DMS153 treated with DMSO at 0.1 percent for 48 hours (cell line): ENCODE measurements around the gene PHLDA3.

Experiments used
- DNase-seq: peaks from one replicate; lab custom pipeline; 2025; ENCODE audit not compliant: unreplicated experiment; lab: John Stamatoyannopoulos, UW

The PHLDA3 gene

DNA sequence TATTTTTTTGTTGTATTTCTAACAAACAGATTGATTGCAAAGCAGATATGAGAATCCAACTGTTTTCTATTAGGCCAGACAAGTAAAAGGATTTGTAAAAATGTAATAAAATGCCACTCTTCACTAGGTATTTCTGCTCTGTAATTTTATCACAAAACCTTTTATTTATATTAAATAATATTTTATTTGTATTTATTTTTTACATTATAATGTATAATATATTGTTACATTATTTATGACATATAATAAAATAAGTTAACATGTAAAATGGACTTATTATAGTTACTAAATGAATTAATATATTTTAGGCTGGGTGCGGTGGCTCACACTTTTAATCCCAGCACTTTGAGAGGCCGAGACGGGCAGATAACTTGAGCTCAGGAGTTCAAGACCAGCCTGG is 34.7 kb downstream of the PHLDA3 start:
- DNase-seq, result no peak

DNA sequence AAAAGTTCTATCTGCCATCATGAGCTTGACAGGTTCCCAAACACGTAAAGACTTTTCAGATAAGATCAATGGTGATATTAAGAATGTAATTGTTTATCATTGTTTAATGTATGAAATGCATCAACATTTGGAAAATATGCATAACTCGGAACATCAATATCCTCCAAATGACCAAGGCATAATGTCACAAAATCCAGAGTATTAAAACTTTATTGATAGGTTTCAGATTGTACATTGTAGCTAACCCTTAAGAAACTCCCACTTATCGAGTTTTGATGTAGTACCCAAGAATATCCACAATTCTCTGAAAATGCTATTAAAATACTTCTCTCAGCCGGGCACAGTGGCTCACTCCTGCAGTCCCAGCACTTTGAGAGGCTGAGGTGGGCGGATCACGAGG is 35.4 kb downstream of the PHLDA3 start:
- no peak for DNase-seq

- no peak for DNase-seq
These were observed 38.2 kb downstream of the PHLDA3 start for GRCh38 chr1:201430776-201431175.

- no peak for DNase-seq
These were observed 39.1 kb downstream of the PHLDA3 start for GRCh38 chr1:201429736-201430501.

GRCh38 chr1:201427963-201428362 is 41.0 kb downstream of the PHLDA3 start:
- no peak for DNase-seq

DNA sequence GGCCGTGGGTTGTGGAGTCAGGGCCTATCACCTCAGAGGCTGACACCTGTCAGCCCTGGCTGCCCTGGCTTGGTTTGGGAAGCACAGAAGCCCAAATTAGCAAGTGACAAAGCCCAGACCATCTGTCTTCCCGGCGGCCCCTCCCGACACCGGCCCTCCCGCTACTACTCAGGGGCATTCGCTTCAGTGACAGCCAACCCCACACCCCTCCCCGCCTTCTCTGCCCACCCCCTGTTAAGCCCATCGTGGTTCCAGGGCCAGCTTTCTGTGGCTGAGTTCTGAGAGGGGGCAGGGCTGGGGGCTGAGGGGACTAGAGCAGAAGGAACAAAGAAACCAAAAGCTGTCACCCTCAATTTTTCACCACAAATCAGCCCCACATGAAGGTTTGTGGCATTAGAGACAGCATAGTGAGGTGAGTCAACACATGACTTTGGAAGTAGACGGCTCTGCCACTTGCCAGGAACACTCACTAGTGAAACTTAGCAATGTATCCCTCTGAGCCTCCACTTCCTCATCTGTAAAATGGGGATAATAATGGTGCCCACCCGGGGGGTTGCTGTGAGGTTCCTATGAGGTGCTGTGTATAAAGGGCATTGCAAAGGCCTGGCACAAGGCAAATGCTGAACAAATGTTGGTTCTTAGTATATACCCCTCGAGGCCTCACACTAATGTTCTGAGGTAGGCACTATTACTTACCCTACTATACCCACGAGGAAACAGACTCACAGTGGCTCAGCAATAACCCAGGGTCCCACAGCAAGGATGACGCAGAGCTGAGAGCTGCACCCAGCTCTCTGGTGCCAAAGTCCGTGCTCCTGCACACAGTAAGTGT is 42.3 kb downstream of the PHLDA3 start:
- no peak for DNase-seq

- no peak for DNase-seq
These were observed 44.8 kb downstream of the PHLDA3 start for GRCh38 chr1:201424146-201424545.

- no peak for DNase-seq
These were observed 45.3 kb downstream of the PHLDA3 start for GRCh38 chr1:201423655-201424054.

DNA sequence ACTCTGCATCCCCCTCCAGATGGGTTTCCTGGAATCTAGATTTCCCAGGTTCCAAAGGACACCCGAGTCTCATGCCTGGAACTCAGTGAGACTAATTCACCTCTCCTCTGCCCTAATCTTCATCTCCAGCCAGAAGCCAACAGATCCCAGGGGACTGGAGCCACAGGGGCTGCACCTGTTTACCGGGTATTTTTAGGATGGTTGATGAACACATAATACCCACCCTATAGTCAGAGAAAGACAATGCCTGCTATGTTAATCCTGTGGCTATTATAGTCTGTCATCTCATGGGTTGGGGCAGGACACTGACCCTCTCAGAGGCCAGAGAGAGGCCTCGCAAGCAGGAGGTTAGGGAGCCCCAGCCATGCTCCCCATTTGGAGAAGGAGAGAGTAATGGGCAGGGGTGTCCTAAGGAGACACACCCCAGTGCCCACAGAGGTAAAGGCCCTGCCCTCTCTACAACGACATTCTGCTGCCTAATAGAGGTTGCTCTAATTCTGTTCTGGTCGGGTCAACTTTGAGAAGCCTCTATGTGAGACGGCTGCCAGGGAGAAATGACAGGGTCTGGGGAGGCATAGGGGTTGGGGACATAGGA is 46.5 kb downstream of the PHLDA3 start:
- DNase-seq, result no peak

DNA sequence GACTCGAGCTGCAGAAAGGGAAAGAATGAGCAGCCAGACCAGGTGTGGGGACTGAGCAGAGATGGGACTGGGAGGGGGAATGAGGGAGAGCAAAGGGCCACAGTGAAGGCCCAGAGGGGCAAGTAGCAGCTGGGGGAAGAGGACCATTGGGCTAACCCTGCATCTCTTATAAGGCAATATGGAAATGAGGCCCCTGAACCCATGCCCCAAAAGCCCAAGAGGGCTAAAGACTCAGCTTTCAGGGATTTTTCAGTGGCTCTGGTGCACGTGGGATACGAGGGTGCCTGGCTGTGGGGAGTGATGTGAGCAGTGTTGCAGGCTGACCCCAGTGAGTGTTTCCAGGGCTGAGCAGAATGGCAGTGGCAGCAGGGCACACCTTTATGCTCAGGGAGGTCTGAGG is 47.0 kb downstream of the PHLDA3 start:
- DNase-seq, result no peak

GRCh38 chr1:201421041-201421440 is 47.9 kb downstream of the PHLDA3 start:
- DNase-seq, result no peak

DNA sequence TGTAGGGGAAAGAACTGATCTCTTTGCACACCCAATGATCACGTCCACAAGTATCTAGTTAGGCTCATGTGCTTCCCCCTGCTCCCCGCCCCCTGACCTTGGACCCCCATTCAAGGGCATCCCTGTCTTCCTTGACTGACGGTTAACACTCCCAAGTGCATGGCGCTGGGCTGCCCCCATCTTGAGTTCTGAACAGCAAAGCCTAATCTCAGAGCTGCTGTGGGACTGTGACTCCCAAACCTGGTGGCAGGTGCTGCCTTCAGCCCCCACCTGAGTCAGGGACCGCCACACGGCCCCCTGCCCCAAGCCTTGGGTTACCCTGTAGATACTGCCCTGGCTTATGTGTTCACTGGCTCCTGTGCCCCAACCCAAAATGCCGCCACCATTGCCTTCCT is 48.4 kb downstream of the PHLDA3 start:
- no peak for DNase-seq

GRCh38 chr1:201419746-201420607 is 49.0 kb downstream of the PHLDA3 start:
- no peak for DNase-seq

DNA sequence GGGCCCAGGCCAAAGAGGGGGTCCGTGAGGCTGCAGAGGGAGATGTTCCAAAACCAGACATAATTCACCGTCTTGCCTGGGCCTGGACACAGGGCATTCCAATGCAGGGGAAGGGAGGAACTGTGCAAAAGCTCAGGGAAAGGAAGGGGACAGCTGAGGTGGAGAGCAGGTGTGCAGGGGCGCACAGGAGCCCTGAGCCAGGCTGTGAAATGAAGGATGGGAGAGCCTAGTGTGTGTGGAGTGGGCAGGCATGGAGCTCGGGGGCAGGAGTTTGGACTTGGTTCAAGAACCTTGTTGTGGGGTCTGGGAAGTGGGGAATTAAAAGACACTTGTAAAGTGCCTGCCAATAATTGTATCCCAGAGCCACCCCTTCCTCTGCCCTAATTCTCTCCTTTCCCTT is 49.7 kb downstream of the PHLDA3 start:
- no peak for DNase-seq

DNA sequence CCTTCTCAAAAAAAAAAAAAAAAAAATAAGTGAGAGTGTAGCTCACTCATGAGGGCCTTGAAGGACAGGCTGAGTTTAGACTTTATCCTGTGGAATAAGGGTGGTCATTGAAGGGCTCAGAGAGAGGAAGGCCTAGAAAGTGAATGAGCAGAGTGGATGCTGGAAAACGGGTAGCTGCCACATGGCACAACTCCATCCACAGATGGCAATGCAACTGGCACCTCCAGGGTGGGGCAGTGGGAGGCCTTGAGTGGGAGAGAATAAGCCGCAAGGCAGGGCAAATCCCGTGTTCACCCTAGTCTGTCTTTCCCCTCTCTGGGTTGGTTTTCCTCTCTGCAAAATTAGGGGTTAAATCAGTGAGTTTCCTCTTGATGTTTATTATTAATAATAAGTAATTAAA is 50.5 kb downstream of the PHLDA3 start:
- no peak for DNase-seq
